Natural killer cell (primary cell): ENCODE results near the gene SCNN1A. TPM values are rescaled to one million over a fixed set of nuclear protein-coding genes. Genes with fewer than 3 reads are reported as not detected.

Experiments used
- ATAC-seq, 3 donors: fragments of 150-1000 bp in 2 of 3; fragments of 200-7000 bp in 1 of 3; cut with Tn5 transposase; 1 replicate in 1 of 3; 2 replicates in 2 of 3; pipeline ENCODE4 v1.10.0; 2021; ENCODE audit warnings: mild to moderate bottlenecking in 2 of 3, moderate library complexity in 2 of 3
- DNase-seq, 2 donors: peaks; one replicate each; pipeline versions ENCODE4 v3.0.0 to v3.0.0-alpha.2; 2013 to 2021; ENCODE audit warnings: mixed read lengths in 1 of 2
- H3K27ac ChIP-seq: one replicate; pipeline ENCODE4 v1.5.1; 2013; ENCODE audit warnings: mild to moderate bottlenecking, low read length
- H3K27me3 ChIP-seq: one replicate; pipeline ENCODE4 v1.6.1; 2013; ENCODE audit warnings: low read length; ENCODE audit not compliant: control insufficient read depth, insufficient read depth
- H3K36me3 ChIP-seq: one replicate; pipeline ENCODE4 v1.6.1; 2013; ENCODE audit warnings: low read length; ENCODE audit not compliant: control insufficient read depth, insufficient read depth
- H3K4me1 ChIP-seq: one replicate; pipeline ENCODE4 v1.6.1; 2013; ENCODE audit warnings: low read length; ENCODE audit not compliant: control insufficient read depth, insufficient read depth
- H3K4me3 ChIP-seq: one replicate; pipeline ENCODE4 v1.5.1; 2013; ENCODE audit warnings: low read length
- H3K9me3 ChIP-seq: one replicate; pipeline ENCODE4 v1.6.1; 2013; ENCODE audit warnings: low read length; ENCODE audit not compliant: control insufficient read depth, insufficient read depth
- H3K27ac Mint-ChIP-seq, 2 donors: one replicate each; pipeline ENCODE4 v1.8.0; 2022; ENCODE audit warnings: mild to moderate bottlenecking in 2 of 2, mixed read lengths in 2 of 2, moderate library complexity in 1 of 2
- H3K27me3 Mint-ChIP-seq, 2 donors: one replicate each; pipeline ENCODE4 v1.8.0; 2022; ENCODE audit warnings: low read depth in 2 of 2, mixed read lengths in 2 of 2
- H3K36me3 Mint-ChIP-seq: one replicate; pipeline ENCODE4 v1.8.0; 2022; ENCODE audit warnings: mixed read lengths
- H3K4me1 Mint-ChIP-seq, 2 donors: one replicate each; pipeline ENCODE4 v1.8.0; 2022; ENCODE audit warnings: mixed read lengths in 2 of 2
- H3K4me3 Mint-ChIP-seq: one replicate; pipeline ENCODE4 v1.8.0; 2022; ENCODE audit warnings: mild to moderate bottlenecking, moderate library complexity, mixed read lengths
- H3K9me3 Mint-ChIP-seq, 2 donors: one replicate each; pipeline ENCODE4 v1.8.0; 2022; ENCODE audit warnings: mixed read lengths in 2 of 2
- CTCF ChIP-seq: fragments of 200-600 bp; IDR thresholded peaks from one replicate; pipeline ENCODE4 v1.8.0; 2022; ENCODE audit warnings: antibody characterized with exemption
- WGBS: methylation state at CpG from one replicate; pipeline ENCODE4 v1.1.7; 2013; ENCODE audit warnings: missing lambda C conversion rate; ENCODE audit not compliant: insufficient coverage; 5-methylcytosine and 5-hydroxymethylcytosine counted together
- intact Hi-C: fragments of 100-400 bp; cut with micrococcal nuclease; formaldehyde crosslinking; loops from one replicate; pipeline ENCODE4 v1.14.2; 2022
- total RNA-seq, 4 donors: library from RNA; stranded (reverse); fragments of 120-200 nt in 1 of 4; gene quantifications; one replicate each; pipeline versions ENCODE4 v1.2.3 to v1.2.4, GENCODE V29; 2013 to 2022

Gene SCNN1A
- total RNA-seq, 3 donors from 2014 or later (not counting 1 experiment from before 2014, with no cell fraction given), result 1.5 to 3.0 (median 1.5) TPM

DNA sequence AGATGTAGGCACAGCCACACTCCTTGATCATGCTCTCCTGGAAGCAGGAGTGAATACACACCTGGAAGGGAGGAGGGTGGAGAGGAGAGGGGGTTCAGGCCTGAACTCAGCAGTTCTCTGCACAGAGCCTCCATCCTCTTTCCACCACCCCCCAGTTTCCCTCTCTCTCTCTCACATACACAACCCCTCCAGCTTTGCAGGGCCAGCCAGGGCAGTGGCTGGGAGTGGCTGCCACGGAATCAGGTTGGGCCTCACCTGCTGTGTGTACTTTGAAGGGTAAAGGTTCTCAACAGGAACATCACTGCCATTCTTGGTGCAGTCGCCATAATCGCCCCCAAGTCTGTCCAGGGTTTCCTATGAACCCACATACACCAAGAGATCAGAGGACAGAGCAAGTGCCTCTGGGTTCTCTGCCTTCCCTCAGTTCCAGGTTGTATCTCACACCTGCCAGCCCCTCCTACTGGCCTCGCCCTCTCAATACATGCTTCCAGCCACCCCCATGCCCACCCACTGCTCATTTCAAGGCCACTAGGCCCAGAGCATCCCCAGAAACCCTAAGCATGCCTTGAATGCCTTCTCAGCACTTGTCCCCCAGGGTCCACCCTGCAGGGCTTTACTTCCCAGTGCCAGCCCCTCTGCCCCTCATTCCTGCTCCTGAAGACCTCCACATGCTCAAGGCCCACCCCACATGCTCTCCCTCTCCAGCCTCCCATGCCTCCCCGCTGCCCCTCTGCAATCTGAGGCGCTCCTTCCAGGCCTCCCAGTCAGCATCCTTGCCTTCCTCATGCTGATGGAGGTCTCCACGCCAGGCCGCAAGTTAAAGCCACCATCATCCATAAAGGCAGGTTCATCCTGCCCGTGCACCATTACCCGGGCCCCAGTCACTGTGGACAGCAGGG lies 20.6 kb downstream of the SCNN1A start:
- Histone ChIP-seq H3K27ac (no peak overlapping the region), H3K27me3 (no peaks in the 10 kb centered on the region), H3K9me3 (no peaks in the 10 kb centered on the region), H3K4me1 (no peaks in the 10 kb centered on the region), H3K36me3 (no peaks in the 10 kb centered on the region), H3K4me3 (no peak overlapping the region)
- ATAC-seq (no peak), DNase-seq (no peak)
- H3K4me1 Mint-ChIP-seq, result peaks cover 0 to 24% of the 10 kb centered on the region in 2 donors
- WGBS, result 91% methylated on average over 10 of the region's 10 CpGs
- H3K36me3 Mint-ChIP-seq, result no peaks in the 10 kb centered on the region
- no peak for TF ChIP-seq CTCF
- no peaks in the 10 kb centered on the region for H3K9me3 Mint-ChIP-seq
- no peaks in the 10 kb centered on the region for H3K27me3 Mint-ChIP-seq
- H3K4me3 Mint-ChIP-seq, result no peak overlapping the region
- H3K27ac Mint-ChIP-seq, result no peak overlapping the region
- intact Hi-C loops, result no loop called here

DNA sequence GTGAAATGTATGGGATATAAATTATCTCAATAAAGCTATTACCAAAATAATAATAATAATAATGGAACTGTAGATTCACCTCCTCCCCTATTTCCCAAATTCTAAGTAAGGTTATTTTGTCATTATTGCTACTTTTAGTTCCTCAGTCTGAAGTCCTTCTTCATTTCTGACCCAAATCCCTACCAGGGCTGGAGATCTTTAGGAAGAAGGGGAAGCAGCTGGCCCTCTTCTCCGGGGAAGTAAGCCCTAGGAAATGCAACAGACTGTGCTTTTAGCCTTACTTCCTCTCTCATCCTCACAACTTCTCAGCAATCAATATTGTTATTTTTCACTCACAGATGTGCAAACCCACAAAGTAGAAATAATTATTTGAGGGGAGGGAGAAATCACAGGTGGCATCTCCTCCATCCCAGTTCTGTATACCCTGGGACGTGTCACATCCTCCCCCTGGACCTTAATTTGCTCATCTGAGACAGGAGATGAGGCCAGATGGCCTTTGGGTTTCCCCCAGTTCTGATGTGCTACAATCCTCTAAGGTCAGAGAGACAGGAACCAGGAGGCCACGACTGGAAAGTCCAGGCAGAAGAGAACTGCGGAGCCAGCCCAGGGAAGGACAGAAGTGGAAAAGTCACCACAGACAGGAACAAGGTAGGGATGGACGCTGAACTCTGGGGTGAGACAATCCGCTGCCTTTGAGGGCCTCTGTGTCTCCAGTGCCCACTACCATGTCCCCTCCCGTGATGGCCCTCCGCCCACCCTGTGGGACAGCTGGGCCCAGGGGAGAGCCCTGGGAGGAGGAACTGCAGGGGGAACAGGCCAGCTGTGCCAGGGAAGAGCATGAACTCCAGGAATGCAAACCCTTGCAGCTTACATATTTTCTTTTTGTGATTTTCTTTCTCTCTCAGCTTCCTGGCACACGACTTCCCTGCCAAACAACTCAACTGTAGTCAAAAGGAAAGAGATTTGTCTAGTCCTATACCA lies 22.9 kb downstream of the SCNN1A start:
- 68% methylated on average over 8 of the region's 9 CpGs for WGBS
- no peaks in the 10 kb centered on the region for H3K27me3 ChIP-seq
- no peaks in the 10 kb centered on the region for H3K36me3 Mint-ChIP-seq
- no peak overlapping the region for H3K27ac ChIP-seq
- TF ChIP-seq CTCF, result no peak
- H3K27ac Mint-ChIP-seq, result no peak overlapping the region
- H3K27me3 Mint-ChIP-seq, result no peaks in the 10 kb centered on the region
- intact Hi-C loops, result no loop called here
- peaks cover 0 to 22% of the 10 kb centered on the region in 2 donors for H3K4me1 Mint-ChIP-seq
- H3K36me3 ChIP-seq, result no peaks in the 10 kb centered on the region
- DNase-seq (no peak), ATAC-seq (no peak)
- no peak overlapping the region for H3K4me3 ChIP-seq
- no peaks in the 10 kb centered on the region for H3K9me3 Mint-ChIP-seq
- H3K4me1 ChIP-seq, result peaks cover 8% of the 10 kb centered on the region
- H3K4me3 Mint-ChIP-seq, result no peak overlapping the region
- no peaks in the 10 kb centered on the region for H3K9me3 ChIP-seq

GRCh38 chr12:6351622-6352021 lies 23.7 kb downstream of the SCNN1A start:
- no peak overlapping the region for H3K27ac ChIP-seq
- no peaks in the 10 kb centered on the region for H3K36me3 ChIP-seq
- intact Hi-C loops, result no loop called here
- no peak for DNase-seq
- 84% methylated on average over 5 of the region's 5 CpGs for WGBS
- Mint-ChIP-seq H3K27ac (no peak overlapping the region), H3K36me3 (no peaks in the 10 kb centered on the region), H3K9me3 (no peaks in the 10 kb centered on the region), H3K4me1 (peaks cover 0 to 28% of the 10 kb centered on the region in 2 donors), H3K27me3 (no peaks in the 10 kb centered on the region), H3K4me3 (no peak overlapping the region)
- H3K27me3 ChIP-seq, result no peaks in the 10 kb centered on the region
- H3K4me1 ChIP-seq, result peaks cover 14% of the 10 kb centered on the region
- no peak overlapping the region for H3K4me3 ChIP-seq
- no peak for ATAC-seq
- TF ChIP-seq CTCF, result no peak
- H3K9me3 ChIP-seq, result no peaks in the 10 kb centered on the region
